ENCODE measurements around the gene VAT1L.

DNA sequence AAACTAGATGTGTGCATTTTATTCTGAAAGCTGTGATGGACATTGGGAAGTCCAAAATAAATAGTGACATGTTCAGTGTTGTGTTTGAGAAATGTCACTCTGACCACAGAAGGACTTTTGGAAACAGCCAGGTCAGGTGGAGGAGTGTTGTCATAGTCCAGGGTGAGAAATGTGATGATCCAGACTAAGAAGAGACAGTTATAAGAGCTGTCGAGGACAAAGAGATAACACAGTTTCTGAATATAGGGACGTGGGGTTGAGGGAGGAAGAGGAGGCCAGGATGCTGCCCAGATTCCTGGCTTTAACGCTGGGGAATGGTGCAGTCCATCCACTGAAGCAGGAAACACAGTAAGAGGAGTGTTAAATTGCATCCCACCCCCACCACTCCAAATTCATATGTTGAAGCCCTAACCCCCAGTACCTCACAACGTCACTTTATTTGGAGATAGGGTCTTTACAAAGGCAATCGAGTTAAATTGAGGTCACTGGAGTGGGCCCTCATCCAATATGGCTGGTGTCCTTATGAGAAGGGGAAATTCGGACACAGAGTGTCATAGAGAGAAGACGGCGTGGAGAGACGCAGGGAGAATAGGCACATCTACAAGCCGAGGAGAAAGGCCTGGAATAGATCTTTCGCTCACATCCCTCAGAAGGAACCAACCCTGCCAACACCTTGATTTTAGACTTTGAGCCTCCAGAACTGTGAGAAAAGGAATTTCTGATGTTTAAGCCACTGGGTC is 71.3 kb downstream of the VAT1L start:
- TF ChIP-seq POLR2A (IDR thresholded peaks at IDR 0.05) (no peak), CTCF (IDR thresholded peaks at IDR 0.05) (no peak)

Measured in Peyer's patch (tissue), 4 donors.